Bronchus fibroblast of lung (primary cell): Measurements from ENCODE around the gene GPR75. TPM values are rescaled to one million over a fixed set of nuclear protein-coding genes. Genes with fewer than 3 reads are reported as not detected.

Experiments used
- total RNA-seq: library from RNA; depleted of rRNA; stranded (reverse); fragments of >200 nt; gene quantifications from 2 replicates; pipeline ENCODE4 v1.2.3, GENCODE V29; 2015

Gene GPR75
- 0.67 and 0.89 TPM in 2 replicates for total RNA-seq

DNA sequence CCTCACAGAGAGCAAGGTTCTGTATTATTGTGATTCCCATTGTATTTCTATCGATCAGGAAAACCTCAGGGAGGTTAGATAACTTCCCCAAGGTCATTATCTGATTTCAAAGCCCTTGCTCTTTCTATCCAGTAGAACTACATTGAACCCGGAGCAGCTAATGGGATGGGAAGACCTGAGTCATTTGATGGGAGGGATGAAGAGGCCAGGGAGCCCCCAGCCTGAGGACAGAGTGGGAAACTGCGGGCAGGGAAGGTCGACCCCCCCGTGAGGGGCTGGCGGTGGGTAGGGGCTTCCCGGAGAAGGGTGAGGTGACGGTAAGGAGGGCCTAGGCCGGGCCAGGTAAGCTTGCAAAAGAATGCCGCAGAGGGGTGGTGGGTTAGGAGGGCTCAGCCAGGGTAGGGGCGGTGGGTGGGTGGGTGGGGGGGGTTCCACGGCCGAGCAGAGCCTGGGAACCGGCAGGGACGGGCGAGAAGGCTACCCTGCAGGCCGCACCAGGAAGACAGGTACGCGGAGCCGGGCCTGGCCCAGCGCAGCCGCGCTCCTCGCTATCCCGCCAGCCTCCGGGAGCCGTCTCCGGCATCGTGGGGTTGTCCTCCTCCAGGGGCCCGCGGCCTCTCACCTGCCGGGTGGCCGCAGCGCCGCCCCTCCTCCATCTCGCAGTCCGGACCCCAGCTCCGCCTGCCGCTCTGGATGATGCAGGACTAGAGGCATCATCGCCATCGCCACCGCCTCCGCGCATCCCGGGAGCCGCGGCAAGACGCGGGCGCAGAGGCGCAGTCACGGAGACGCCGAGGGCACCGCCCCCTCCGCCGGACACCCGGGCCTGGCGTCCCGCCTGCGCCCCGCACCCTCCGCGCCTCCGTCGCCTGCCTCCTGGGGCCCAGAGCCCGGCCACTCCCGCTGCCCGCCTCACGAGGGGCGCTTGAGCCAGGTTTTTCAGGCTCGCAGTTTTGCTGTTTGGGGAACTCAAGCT, at the start of gene GPR75:
TSS of gene GPR75 (minus strand) at position 762 of the 976 bp plus-strand sequence. CDS start 5,211 bp downstream, outside the sequence.

Other genes with a start within 250 kb of the GPR75 start
- gene CHAC2, start 92.2 kb downstream of the GPR75 start, total RNA-seq = 7.9 and 8.5 TPM in 2 replicates
- gene ASB3, start 73.0 kb downstream of the GPR75 start, total RNA-seq = 16.3 and 16.4 TPM in 2 replicates
- gene ERLEC1, start 72.9 kb downstream of the GPR75 start, total RNA-seq = 72.3 and 72.8 TPM in 2 replicates
- gene PSME4, start 111.0 kb upstream of the GPR75 start, total RNA-seq = 14.4 and 18.0 TPM in 2 replicates